Esophagus (tissue), 2 donors: ENCODE measurements around the gene LGALS3. TPM values are rescaled to one million over a fixed set of nuclear protein-coding genes. Genes with fewer than 3 reads are reported as not detected.
A peak's percentile ranks its signal among the peaks of the same experiment; 100 is the strongest.

Experiments
- H3K27ac ChIP-seq, 2 donors: one replicate each; pipeline ENCODE4 v1.5.1; 2013; ENCODE audit warnings: low read depth in 2 of 2, mild to moderate bottlenecking in 2 of 2, inconsistent platforms in 1 of 2, low read length in 1 of 2, moderate library complexity in 1 of 2
- H3K27me3 ChIP-seq, 2 donors: one replicate each; pipeline ENCODE4 v1.6.1; 2013; ENCODE audit warnings: low read length in 2 of 2, control low read depth in 1 of 2, mild to moderate bottlenecking in 1 of 2; ENCODE audit not compliant: insufficient read depth in 2 of 2, control insufficient read depth in 1 of 2
- H3K36me3 ChIP-seq, 2 donors: one replicate each; pipeline ENCODE4 v1.6.1; 2013; ENCODE audit warnings: low read length in 1 of 2; ENCODE audit not compliant: control insufficient read depth in 2 of 2, insufficient read depth in 2 of 2
- H3K4me1 ChIP-seq, 2 donors: one replicate each; pipeline ENCODE4 v1.6.1; 2013; ENCODE audit warnings: low read length in 1 of 2; ENCODE audit not compliant: control insufficient read depth in 2 of 2, insufficient read depth in 2 of 2
- H3K4me3 ChIP-seq, 2 donors: one replicate each; pipeline ENCODE4 v1.5.1; 2013; ENCODE audit warnings: low read length in 2 of 2, mild to moderate bottlenecking in 2 of 2, low read depth in 1 of 2, moderate library complexity in 1 of 2
- H3K9me3 ChIP-seq, 2 donors: one replicate each; pipeline ENCODE4 v1.6.1; 2013; ENCODE audit warnings: mild to moderate bottlenecking in 2 of 2, low read depth in 1 of 2, low read length in 1 of 2, moderate library complexity in 1 of 2; ENCODE audit not compliant: control insufficient read depth in 2 of 2, insufficient read depth in 1 of 2
- WGBS, 2 donors: extraction: QIAGEN DNeasy Blood & Tissue Kit; methylation state at CpG; one replicate each; pipeline ENCODE4 v1.1.7; 2013; 5-methylcytosine and 5-hydroxymethylcytosine counted together
- polyA plus RNA-seq, 2 donors: library from polyadenylated mRNA; stranded (reverse); fragments of 200-250 nt; gene quantifications; one replicate each; pipeline ENCODE4 v1.2.3, GENCODE V29; 2013
- donor health status: healthy with polysubstance abuse.
- donor health status: Bipolar disorder and iron deficiency.

The LGALS3 gene
- polyA plus RNA-seq, 2 donors, result 412 to 630 TPM

DNA sequence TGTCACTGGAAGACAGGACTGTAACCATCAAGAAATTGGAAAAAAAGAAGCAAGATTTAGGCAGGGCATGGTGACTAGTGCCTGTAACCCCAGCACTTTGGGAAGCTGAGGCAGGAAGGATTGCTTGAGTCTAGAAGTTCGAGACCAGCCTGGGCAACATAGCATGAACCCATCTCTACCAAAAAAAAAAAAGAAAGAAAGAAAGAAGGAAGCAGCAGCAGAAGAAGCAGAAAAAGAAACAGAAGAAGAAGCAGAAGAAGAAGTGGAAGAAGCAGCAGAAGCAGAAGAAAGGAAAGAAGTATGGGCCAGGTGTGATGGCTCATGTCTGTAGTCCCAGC, 30.5 kb upstream of the LGALS3 start:
- H3K27me3 ChIP-seq, result no peaks in the 10 kb centered on the region
- WGBS, 2 donors, result 79 to 94% methylated on average over 1 of the region's 1 CpG
- peaks cover 0 to 2% of the 10 kb centered on the region in 2 donors for H3K4me1 ChIP-seq
- no peaks in the 10 kb centered on the region for H3K9me3 ChIP-seq
- H3K4me3 ChIP-seq, result no peak overlapping the region
- peak overlapping the region; percentile 67 to 82 for H3K27ac ChIP-seq
- no peaks in the 10 kb centered on the region for H3K36me3 ChIP-seq

DNA sequence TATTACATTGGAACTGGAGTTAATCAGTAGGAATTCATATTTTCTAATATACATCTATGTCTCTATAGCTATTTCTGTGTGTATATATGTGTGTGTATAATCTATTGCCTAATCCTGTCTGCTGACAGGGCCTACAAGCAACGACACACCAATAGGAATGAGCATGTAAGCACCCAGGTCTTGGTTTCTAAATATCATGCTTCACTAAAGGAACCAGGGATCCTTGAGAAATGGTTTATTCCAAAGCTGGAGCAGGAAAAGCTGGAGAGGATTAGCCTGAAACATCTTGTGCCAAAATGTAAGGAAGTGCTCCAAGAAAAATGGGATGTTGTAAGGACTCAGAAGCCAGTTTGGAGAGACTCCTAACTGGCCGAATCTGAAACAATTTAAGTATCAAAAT, 29.3 kb upstream of the LGALS3 start:
- no peak overlapping the region for H3K4me3 ChIP-seq
- 34 to 46% methylated on average over 2 of the region's 2 CpGs for WGBS, 2 donors
- peak overlapping the region; percentile 34 to 55 for H3K27ac ChIP-seq
- no peaks in the 10 kb centered on the region for H3K27me3 ChIP-seq
- H3K9me3 ChIP-seq, result no peaks in the 10 kb centered on the region
- H3K4me1 ChIP-seq, result peaks cover 0 to 12% of the 10 kb centered on the region in 2 donors
- H3K36me3 ChIP-seq, result no peaks in the 10 kb centered on the region

DNA sequence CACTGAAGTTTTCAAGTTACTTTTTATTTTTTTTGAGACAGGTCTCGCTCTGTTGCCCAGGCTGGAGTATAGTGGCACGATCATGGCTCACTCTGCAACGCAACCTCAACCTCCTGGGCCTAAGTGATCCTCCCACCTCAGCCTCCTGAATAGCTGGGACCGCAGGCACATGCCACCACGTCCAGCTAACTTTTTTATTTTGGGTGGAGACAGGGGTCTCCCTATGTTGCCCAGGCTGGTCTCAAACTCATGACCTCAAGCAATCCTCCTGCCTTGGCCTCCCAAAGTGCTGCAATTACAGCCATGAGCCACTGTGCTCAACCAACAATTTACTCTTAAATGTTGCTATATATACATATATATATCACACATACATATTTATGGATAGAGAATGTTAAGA, 27.4 kb upstream of the LGALS3 start:
- Histone ChIP-seq H3K9me3 (no peaks in the 10 kb centered on the region), H3K4me3 (no peak overlapping the region), H3K27ac (peak overlapping the region; percentile 98), H3K36me3 (no peaks in the 10 kb centered on the region), H3K27me3 (no peaks in the 10 kb centered on the region), H3K4me1 (peaks cover 0 to 12% of the 10 kb centered on the region in 2 donors)
- WGBS, 2 donors, result 90 to 91% methylated on average over 5 of the region's 5 CpGs

DNA sequence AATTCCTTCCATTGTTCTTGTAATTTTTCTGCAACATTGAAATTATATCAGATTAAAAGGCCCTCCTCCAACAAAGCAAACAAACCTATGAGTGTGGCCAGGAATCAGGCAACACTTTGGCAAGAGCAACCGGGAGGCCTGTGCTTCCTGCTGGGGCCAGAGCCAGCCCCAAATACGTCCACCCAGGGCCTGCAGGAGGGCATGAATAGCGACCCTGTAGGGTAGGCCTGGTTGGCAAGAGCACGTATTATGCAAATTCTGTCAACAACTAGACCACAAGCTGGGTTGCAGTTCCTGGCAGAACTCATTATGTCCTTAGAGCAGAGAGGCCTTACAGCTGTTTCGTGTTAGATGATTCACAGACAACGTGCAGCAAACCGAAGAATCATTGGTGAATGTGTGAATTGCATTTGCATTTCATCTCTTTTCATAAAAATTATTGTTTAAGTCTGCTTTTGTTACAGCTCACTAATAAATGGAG, 26.9 kb upstream of the LGALS3 start:
- Histone ChIP-seq H3K27me3 (no peaks in the 10 kb centered on the region), H3K9me3 (no peaks in the 10 kb centered on the region), H3K36me3 (no peaks in the 10 kb centered on the region), H3K27ac (peak overlapping the region; percentile 98), H3K4me3 (peak overlapping the region in 1 of 2 donors; percentile 36), H3K4me1 (peaks cover 0 to 12% of the 10 kb centered on the region in 2 donors)
- WGBS, 2 donors, result 3% methylated on average over 7 of the region's 7 CpGs

DNA sequence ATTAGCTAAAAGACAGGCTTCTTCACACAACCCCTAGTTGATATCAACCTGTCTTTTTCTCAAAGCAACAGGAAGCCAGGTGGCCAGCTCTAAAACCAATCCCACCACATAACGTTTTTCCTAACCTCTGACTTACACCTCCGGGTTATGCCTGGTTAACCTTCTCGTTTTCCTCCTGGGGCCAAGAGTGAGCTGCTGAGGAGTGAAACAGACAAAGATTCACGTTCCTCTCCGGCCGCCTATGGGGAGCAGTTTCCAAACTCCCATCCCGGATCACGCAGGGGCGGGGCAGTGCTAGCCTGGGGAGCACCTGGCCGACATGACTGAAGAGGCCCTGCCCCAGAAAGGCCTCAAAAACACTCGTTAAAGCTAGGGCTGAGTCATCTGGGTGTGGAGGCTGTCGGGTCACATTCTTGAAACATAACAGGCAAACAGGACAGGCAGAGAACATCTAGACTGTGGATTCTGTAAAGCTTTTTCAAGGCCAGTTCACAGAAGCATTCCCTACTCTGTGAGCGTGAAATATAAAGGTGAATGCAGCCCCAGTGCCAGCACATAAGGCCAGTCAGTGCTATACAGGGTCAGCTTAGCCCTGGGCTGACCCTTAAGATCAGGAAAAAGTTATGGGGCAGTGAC, 25.9 kb upstream of the LGALS3 start:
- Histone ChIP-seq H3K4me3 (peak overlapping the region; percentile 17 to 36), H3K9me3 (no peaks in the 10 kb centered on the region), H3K36me3 (no peaks in the 10 kb centered on the region), H3K27ac (peak overlapping the region; percentile 98 to 100), H3K27me3 (no peaks in the 10 kb centered on the region), H3K4me1 (peaks cover 0 to 15% of the 10 kb centered on the region in 2 donors)
- 10 to 18% methylated on average over 13 of the region's 13 CpGs for WGBS, 2 donors

DNA sequence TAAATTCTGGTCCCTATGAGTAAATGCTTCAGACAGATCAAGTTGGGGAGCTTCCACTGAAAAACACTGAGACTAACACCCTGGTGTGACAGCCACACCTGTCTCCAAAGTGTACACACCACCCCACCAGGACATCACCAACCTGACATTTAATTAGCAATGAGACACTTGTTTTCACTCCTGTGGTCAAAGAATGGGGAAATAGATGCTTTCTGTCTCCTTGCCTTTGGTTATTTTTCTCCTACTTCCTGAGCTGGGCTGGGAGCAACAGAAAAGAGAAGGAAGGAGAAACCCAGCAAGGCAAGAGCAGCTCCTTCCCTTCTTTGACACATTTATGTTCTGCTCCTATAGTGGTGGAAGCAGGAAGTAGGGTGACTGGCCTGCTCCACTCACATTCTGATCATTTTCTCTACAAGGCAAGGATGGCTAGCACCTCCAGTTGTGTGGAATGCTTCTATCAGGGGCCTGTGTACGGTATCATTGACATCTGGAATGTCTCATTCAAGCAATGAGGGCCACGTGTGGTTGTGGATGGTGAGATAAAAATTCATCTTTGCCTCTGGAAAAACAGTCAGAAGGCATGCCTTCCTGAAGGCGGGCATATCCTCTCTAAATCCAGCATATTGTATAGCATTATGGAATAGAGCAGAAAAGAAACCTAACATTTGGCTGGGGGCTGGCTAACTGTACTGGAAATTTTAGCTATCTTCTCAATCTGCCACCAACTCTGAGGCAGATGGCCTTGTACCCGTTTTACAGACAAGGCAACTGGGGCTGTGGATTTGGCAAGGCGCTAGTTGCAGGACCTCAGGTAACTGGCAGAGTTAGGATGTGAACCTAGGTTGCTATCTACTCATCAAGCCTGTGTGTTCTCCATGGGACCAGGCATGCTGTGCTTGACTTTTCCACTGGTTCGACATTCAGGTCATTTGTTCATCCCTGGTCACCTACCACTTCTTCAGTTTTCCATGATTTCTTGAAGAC, 24.8 kb upstream of the LGALS3 start:
- Histone ChIP-seq H3K4me1 (peaks cover 0 to 17% of the 10 kb centered on the region in 2 donors), H3K4me3 (no peak overlapping the region), H3K36me3 (no peaks in the 10 kb centered on the region), H3K27me3 (no peaks in the 10 kb centered on the region), H3K27ac (peak overlapping the region; percentile 98 to 100), H3K9me3 (no peaks in the 10 kb centered on the region)
- WGBS, 2 donors, result 91 to 93% methylated on average over 6 of the region's 6 CpGs

DNA sequence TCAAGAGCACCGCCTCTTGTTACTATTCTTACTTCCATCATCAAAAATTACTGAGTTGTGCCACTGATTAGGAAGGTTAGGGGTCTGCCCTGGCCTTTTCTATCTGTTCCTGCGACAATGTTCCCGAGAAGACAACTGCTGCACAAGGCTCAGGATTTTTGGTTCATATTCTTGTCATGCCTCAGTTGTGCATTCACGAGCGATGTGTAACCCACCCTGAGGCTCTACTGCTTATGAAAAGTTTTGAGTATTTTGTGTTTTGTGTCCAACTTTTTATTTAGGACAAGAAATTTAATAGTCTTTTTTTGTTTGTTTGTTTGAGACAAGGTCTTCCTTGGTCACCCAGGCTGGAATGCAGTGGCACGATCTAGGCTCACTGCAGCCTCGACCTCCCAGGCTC, 23.1 kb upstream of the LGALS3 start:
- 87 to 88% methylated on average over 7 of the region's 7 CpGs for whole genome bisulfite sequencing, 2 donors
- Histone ChIP-seq H3K4me1 (peaks cover 0 to 17% of the 10 kb centered on the region in 2 donors), H3K4me3 (no peak overlapping the region), H3K27me3 (no peaks in the 10 kb centered on the region), H3K27ac (no peak overlapping the region), H3K9me3 (no peaks in the 10 kb centered on the region), H3K36me3 (no peaks in the 10 kb centered on the region)

DNA sequence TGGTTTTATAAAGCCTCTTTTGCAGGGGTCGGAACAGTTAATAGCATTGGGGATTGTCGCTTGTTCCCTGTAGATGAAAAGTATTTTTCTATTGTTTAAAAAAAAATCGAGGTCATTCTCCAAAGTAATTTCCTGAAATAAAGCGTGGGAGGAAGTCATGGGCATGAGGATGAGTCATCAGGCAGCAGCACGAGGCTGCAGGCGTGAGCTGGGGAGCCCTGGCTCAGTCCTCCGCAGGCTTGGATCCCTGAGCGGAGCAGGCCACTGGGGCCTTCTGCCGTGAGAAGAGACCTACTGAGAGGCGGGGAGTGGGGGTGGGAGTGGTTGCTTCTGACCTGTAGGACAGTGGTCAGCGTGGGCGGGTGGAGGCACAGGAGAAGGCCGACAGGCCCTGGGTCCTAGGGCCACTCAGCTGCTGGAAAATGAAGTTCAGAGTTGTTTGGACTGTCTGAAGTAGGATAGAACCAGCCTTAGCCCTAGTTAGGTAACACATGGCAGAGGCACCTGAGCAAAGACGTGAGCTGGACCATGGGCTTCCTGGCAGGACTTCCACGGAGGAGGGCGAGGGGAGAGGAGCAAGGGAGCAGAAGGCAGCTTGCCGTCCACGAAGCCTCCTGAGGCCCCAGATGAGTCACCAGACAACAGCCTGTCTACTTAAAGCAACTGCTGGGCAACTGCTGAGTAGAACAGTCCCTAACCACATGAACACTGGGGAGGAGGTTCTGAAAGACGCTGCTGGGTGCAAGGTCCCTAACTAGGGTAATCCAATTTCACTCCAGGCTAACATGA, 21.1 kb upstream of the LGALS3 start:
- Histone ChIP-seq H3K36me3 (no peaks in the 10 kb centered on the region), H3K9me3 (no peaks in the 10 kb centered on the region), H3K27ac (peak overlapping the region; percentile 94 to 97), H3K4me1 (peaks cover 0 to 15% of the 10 kb centered on the region in 2 donors), H3K4me3 (no peak overlapping the region), H3K27me3 (no peaks in the 10 kb centered on the region)
- 9 to 23% methylated on average over 19 of the region's 19 CpGs for WGBS, 2 donors

DNA sequence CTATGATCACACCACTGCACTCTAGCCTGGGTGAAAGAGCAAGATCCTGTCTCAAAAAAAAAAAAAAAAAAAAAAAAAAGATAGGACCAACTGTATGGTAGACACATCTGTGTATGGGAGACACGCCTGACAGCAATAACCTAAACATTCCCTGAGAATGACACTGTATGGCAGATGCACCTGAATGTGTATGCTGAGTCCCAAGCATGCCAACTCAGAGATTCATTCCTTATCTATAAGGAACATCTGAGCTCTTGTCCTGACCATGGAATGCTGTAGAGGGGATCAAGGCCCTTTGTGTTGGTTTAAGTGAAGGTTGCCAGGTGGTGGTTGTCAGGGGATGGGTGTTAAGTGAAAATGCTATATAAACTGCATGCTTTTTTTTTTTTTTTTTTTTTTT, 19.2 kb upstream of the LGALS3 start:
- no peaks in the 10 kb centered on the region for H3K36me3 ChIP-seq
- 100% methylated on average over 1 of the region's 1 CpG for WGBS, 2 donors
- no peak overlapping the region for H3K4me3 ChIP-seq
- no peaks in the 10 kb centered on the region for H3K27me3 ChIP-seq
- H3K9me3 ChIP-seq, result no peaks in the 10 kb centered on the region
- H3K4me1 ChIP-seq, result peaks cover 0 to 5% of the 10 kb centered on the region in 2 donors
- no peak overlapping the region for H3K27ac ChIP-seq
